Trophoblast cell (in vitro differentiated cells and primary cell): ENCODE measurements around the gene PNPLA2.

Experiments
- DNase-seq, 2 donors: peaks; one replicate each; pipeline ENCODE4 v3.0.0-alpha.2; 2016
- H2AFZ ChIP-seq: 2 replicates; pipeline ENCODE4 v1.6.1; 2013; ENCODE audit warnings: low read length, moderate library complexity, mild to moderate bottlenecking; ENCODE audit not compliant: insufficient read depth, poor library complexity
- H2AK5ac ChIP-seq: 2 replicates; pipeline ENCODE4 v1.6.1; 2013; ENCODE audit warnings: mild to moderate bottlenecking, low read length
- H2BK120ac ChIP-seq: 2 replicates; pipeline ENCODE4 v1.6.1; 2013; ENCODE audit warnings: low read length, mild to moderate bottlenecking, moderate library complexity; ENCODE audit not compliant: insufficient read depth, poor library complexity
- H2BK12ac ChIP-seq: 2 replicates; pipeline ENCODE4 v1.6.1; 2013; ENCODE audit warnings: mild to moderate bottlenecking, low read length, moderate library complexity
- H2BK5ac ChIP-seq: 2 replicates; pipeline ENCODE4 v1.6.1; 2013; ENCODE audit warnings: low read length, low read depth, moderate library complexity, mild to moderate bottlenecking; ENCODE audit not compliant: poor library complexity
- H3K14ac ChIP-seq: 2 replicates; pipeline ENCODE4 v1.6.1; 2013; ENCODE audit warnings: mild to moderate bottlenecking, low read length
- H3K18ac ChIP-seq: 2 replicates; pipeline ENCODE4 v1.6.1; 2013; ENCODE audit warnings: mild to moderate bottlenecking, low read length
- H3K23ac ChIP-seq: 2 replicates; pipeline ENCODE4 v1.6.1; 2013; ENCODE audit warnings: low read length
- H3K27ac ChIP-seq: 2 replicates; pipeline ENCODE4 v1.5.1; 2013; ENCODE audit warnings: low read depth, mild to moderate bottlenecking, inconsistent platforms, low read length, moderate library complexity
- H3K27me3 ChIP-seq: 2 replicates; pipeline ENCODE4 v1.6.1; 2013; ENCODE audit warnings: inconsistent platforms, mild to moderate bottlenecking, low read length, moderate library complexity; ENCODE audit not compliant: insufficient read depth
- H3K36me3 ChIP-seq, 2 experiments: 1 replicate in 1 of 2; 2 replicates in 1 of 2; pipeline ENCODE4 v1.6.1; 2013; ENCODE audit warnings: low read length in 2 of 2, mild to moderate bottlenecking in 2 of 2, moderate library complexity in 1 of 2; ENCODE audit not compliant: insufficient read depth in 2 of 2, control insufficient read depth in 1 of 2
- H3K4ac ChIP-seq: 2 replicates; pipeline ENCODE4 v1.6.1; 2013; ENCODE audit warnings: low read depth, mild to moderate bottlenecking, low read length, moderate library complexity
- H3K4me1 ChIP-seq, 2 experiments: 1 replicate in 1 of 2; 2 replicates in 1 of 2; pipeline ENCODE4 v1.6.1; 2013; ENCODE audit warnings: low read length in 2 of 2, mild to moderate bottlenecking in 2 of 2, moderate library complexity in 1 of 2; ENCODE audit not compliant: insufficient read depth in 2 of 2, control insufficient read depth in 1 of 2
- H3K4me2 ChIP-seq: 2 replicates; pipeline ENCODE4 v1.6.1; 2013; ENCODE audit warnings: inconsistent platforms, mild to moderate bottlenecking, low read length, moderate library complexity
- H3K4me3 ChIP-seq: 2 replicates; pipeline ENCODE4 v1.5.1; 2013; ENCODE audit warnings: mild to moderate bottlenecking, low read depth, low read length, inconsistent platforms
- H3K79me1 ChIP-seq: one replicate; pipeline ENCODE4 v1.6.1; 2013; ENCODE audit warnings: low read length
- H3K79me2 ChIP-seq: 2 replicates; pipeline ENCODE4 v1.6.1; 2013; ENCODE audit warnings: low read length, mild to moderate bottlenecking; ENCODE audit not compliant: control insufficient read depth, insufficient read depth, poor library complexity
- H3K9ac ChIP-seq: 2 replicates; pipeline ENCODE4 v1.6.1; 2013; ENCODE audit warnings: mild to moderate bottlenecking, low read length
- H3K9me3 ChIP-seq: 2 replicates; pipeline ENCODE4 v1.6.1; 2013; ENCODE audit warnings: low read depth, mild to moderate bottlenecking, control low read depth, inconsistent platforms, low read length; ENCODE audit not compliant: insufficient read depth
- H4K12ac ChIP-seq: 2 replicates; pipeline ENCODE4 v1.6.1; 2013; ENCODE audit warnings: low read depth, mild to moderate bottlenecking, low read length, moderate library complexity
- H4K8ac ChIP-seq: 2 replicates; pipeline ENCODE4 v1.6.1; 2013; ENCODE audit warnings: low read depth, mild to moderate bottlenecking, low read length, moderate library complexity
- H4K91ac ChIP-seq: one replicate; pipeline ENCODE4 v1.6.1; 2013; ENCODE audit warnings: low read depth, mild to moderate bottlenecking, low read length, moderate library complexity
- WGBS: extraction: QIAGEN DNeasy Blood & Tissue Kit; methylation state at CpG from one replicate; pipeline ENCODE4 v1.1.7; 2013; ENCODE audit warnings: missing lambda C conversion rate; ENCODE audit not compliant: insufficient read length, insufficient coverage; ENCODE audit errors: extremely low coverage; 5-methylcytosine and 5-hydroxymethylcytosine counted together

The PNPLA2 gene

DNA sequence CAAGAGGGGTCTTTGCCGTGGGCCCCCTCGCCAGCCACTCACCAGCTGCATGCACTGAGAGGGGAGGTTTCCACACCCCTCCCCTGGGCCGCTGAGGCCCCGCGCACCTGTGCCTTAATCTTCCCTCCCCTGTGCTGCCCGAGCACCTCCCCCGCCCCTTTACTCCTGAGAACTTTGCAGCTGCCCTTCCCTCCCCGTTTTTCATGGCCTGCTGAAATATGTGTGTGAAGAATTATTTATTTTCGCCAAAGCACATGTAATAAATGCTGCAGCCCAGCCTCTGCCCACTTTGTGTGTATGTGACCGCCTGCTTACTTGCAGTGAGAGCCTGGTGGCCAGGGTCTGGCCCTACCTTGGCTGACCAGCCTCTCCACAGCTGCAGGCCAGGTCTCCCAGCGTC, 6.2 kb downstream of the PNPLA2 start:
- Histone ChIP-seq H3K79me2 (no peaks in the 10 kb centered on the region), H3K4ac (no peak overlapping the region), H4K12ac (no peak overlapping the region), H3K27me3 (peaks cover 16% of the 10 kb centered on the region), H3K4me3 (no peak overlapping the region), H2BK12ac (no peak overlapping the region), H3K4me2 (no peak overlapping the region), H4K8ac (no peak overlapping the region), H2BK120ac (no peak overlapping the region), H3K9me3 (peaks cover 2% of the 10 kb centered on the region), H3K36me3 (peaks cover 25% of the 10 kb centered on the region in 2 experiments), H3K4me1 (peaks cover 32 to 34% of the 10 kb centered on the region in 2 experiments), H3K9ac (no peak overlapping the region), H2BK5ac (no peak overlapping the region), H3K14ac (no peak overlapping the region), H3K79me1 (peaks cover 8% of the 10 kb centered on the region), H3K18ac (no peak overlapping the region), H3K27ac (no peak overlapping the region), H2AFZ (no peak overlapping the region), H4K91ac (no peak overlapping the region), H2AK5ac (no peak overlapping the region), H3K23ac (no peak overlapping the region)
- no peak for DNase-seq
- WGBS, result no CpG with 5 or more reads among the region's 11 CpGs

DNA sequence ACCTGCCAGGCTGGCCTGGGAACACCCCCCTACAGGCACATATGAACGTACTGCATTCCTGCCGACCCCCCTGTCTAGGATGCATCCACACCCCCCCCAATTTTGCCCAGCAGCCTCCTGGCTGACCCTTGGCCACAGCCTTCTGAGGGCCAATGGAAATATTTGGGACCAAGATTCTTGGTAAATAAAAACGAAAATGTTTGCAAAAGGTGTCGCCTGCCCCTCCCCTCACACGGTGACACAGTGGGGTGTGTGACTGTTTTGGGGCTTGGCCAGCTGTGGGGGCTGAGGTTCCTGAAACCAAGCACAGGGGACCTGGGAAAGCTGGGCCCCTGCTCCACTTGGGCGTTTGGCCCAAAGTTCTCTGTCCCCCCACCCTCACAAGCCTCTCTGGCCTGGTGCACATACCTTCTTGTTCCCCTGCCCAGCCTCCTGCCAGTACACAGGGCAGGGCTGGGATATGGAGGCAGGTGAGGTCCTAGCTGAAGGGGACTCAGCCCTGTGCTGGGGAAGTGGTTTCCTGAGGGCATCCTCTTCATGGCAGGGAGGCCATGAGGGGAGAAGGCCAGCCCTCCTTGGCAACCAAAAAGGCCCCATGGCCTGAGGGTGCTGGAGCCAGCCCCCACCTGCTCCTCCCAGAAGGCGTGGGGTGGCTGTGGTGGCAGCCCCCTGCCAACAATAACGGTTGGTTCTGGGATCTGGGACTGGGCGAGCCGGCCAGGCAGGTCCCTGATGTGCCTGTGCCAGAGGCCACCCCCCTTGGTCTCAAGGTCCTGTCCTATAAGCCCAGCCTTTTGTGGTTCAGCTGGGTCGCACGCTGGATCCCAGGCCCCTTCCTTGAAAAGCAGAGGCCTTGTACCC, 6.9 kb downstream of the PNPLA2 start:
- H2BK120ac ChIP-seq, result no peak overlapping the region
- peaks cover 21% of the 10 kb centered on the region for H3K27me3 ChIP-seq
- no peak overlapping the region for H3K4ac ChIP-seq
- H3K9me3 ChIP-seq, result peaks cover 2% of the 10 kb centered on the region
- no peak for DNase-seq
- no peak overlapping the region for H4K91ac ChIP-seq
- H2BK12ac ChIP-seq, result no peak overlapping the region
- H2BK5ac ChIP-seq, result no peak overlapping the region
- no peak overlapping the region for H3K4me3 ChIP-seq
- H3K23ac ChIP-seq, result no peak overlapping the region
- WGBS, result no CpG with 5 or more reads among the region's 12 CpGs
- H3K18ac ChIP-seq, result no peak overlapping the region
- H4K8ac ChIP-seq, result no peak overlapping the region
- no peak overlapping the region for H2AFZ ChIP-seq
- no peaks in the 10 kb centered on the region for H3K79me2 ChIP-seq
- no peak overlapping the region for H3K4me2 ChIP-seq
- H2AK5ac ChIP-seq, result no peak overlapping the region
- H3K36me3 ChIP-seq, result peaks cover 25% of the 10 kb centered on the region in 2 experiments
- no peak overlapping the region for H3K9ac ChIP-seq
- H3K27ac ChIP-seq, result no peak overlapping the region
- peaks cover 8% of the 10 kb centered on the region for H3K79me1 ChIP-seq
- no peak overlapping the region for H3K14ac ChIP-seq
- H4K12ac ChIP-seq, result no peak overlapping the region
- peaks cover 34 to 36% of the 10 kb centered on the region in 2 experiments for H3K4me1 ChIP-seq

- Histone ChIP-seq H3K18ac (no peak overlapping the region), H3K36me3 (peaks cover 25% of the 10 kb centered on the region in 2 experiments), H2AK5ac (no peak overlapping the region), H2BK120ac (no peak overlapping the region), H3K9ac (no peak overlapping the region), H2BK5ac (no peak overlapping the region), H3K14ac (no peak overlapping the region), H3K4me2 (no peak overlapping the region), H3K23ac (no peak overlapping the region), H4K91ac (no peak overlapping the region), H2AFZ (no peak overlapping the region), H4K8ac (no peak overlapping the region), H4K12ac (no peak overlapping the region), H3K79me1 (peaks cover 8% of the 10 kb centered on the region), H3K27ac (no peak overlapping the region), H3K4me1 (peaks cover 31 to 36% of the 10 kb centered on the region in 2 experiments), H3K4ac (no peak overlapping the region), H3K27me3 (peaks cover 27% of the 10 kb centered on the region), H2BK12ac (no peak overlapping the region), H3K9me3 (peaks cover 2% of the 10 kb centered on the region), H3K4me3 (no peak overlapping the region), H3K79me2 (no peaks in the 10 kb centered on the region)
- no peak for DNase-seq
- no CpG with 5 or more reads among the region's 9 CpGs for WGBS
These were observed 7.5 kb downstream of the PNPLA2 start for GRCh38 chr11:826227-826621.

DNA sequence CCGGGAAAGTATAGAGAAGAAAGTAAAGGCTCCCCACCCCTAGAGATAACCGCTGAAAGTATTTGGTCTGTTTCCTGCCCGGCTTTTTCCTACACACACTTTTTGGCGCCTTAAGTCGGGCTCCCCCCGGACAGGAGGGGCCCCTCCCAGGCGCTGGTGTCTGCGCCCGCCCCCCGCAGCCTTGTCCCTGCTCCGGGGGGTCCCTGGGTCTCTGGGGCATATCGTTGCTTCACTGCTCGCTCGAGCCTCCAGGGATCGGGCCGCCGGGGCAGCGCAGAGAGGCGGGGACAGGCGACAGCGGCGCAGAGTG, 8.1 kb downstream of the PNPLA2 start:
- Histone ChIP-seq H2BK12ac (peak overlapping the region; percentile 20), H4K8ac (peak overlapping the region; percentile 61), H2BK5ac (no peak overlapping the region), H3K4me1 (peaks cover 31 to 35% of the 10 kb centered on the region in 2 experiments), H3K79me1 (peaks cover 8% of the 10 kb centered on the region), H4K91ac (peak overlapping the region; percentile 48), H3K18ac (no peak overlapping the region), H3K27ac (no peak overlapping the region), H3K79me2 (no peaks in the 10 kb centered on the region), H3K14ac (peak overlapping the region; percentile 22), H3K27me3 (peaks cover 32% of the 10 kb centered on the region), H2BK120ac (peak overlapping the region; percentile 18), H3K9ac (no peak overlapping the region), H3K36me3 (peaks cover 21 to 25% of the 10 kb centered on the region in 2 experiments), H4K12ac (no peak overlapping the region), H2AK5ac (no peak overlapping the region), H3K4ac (no peak overlapping the region), H3K4me3 (peak overlapping the region; percentile 53), H3K23ac (no peak overlapping the region), H3K9me3 (peaks cover 2% of the 10 kb centered on the region), H2AFZ (peak overlapping the region; percentile 17), H3K4me2 (peak overlapping the region; percentile 64)
- DNase-seq, result no peak
- no CpG with 5 or more reads among the region's 22 CpGs for WGBS
